Right lobe of liver (tissue), 4 donors: ENCODE results near the gene KLHL7.

Experiments
- POLR2A ChIP-seq: fragments of 450-650 bp; IDR thresholded peaks from one replicate; pipeline ENCODE4 v1.6.1; 2017; ENCODE audit warnings: antibody characterized with exemption, mild to moderate bottlenecking
- TF ChIP-seq, protein P1 (sequence below), 4 donors: fragments of 200-600 bp in 3 of 4; fragments of 450-650 bp in 1 of 4; IDR thresholded peaks; one replicate each; pipeline versions ENCODE4 v1.5.1 to v1.8.0; 2016 to 2022; ENCODE audit warnings: antibody characterized with exemption in 4 of 4, mild to moderate bottlenecking in 2 of 4
- donor health status: DM: no; HTN: no; CAD: no.
- donor health status: DM: no; HTN: no; CAD: no.
- donor health status: DM: no; HTN: yes; CAD: no.

- TF ChIP-seq, protein P1, sequence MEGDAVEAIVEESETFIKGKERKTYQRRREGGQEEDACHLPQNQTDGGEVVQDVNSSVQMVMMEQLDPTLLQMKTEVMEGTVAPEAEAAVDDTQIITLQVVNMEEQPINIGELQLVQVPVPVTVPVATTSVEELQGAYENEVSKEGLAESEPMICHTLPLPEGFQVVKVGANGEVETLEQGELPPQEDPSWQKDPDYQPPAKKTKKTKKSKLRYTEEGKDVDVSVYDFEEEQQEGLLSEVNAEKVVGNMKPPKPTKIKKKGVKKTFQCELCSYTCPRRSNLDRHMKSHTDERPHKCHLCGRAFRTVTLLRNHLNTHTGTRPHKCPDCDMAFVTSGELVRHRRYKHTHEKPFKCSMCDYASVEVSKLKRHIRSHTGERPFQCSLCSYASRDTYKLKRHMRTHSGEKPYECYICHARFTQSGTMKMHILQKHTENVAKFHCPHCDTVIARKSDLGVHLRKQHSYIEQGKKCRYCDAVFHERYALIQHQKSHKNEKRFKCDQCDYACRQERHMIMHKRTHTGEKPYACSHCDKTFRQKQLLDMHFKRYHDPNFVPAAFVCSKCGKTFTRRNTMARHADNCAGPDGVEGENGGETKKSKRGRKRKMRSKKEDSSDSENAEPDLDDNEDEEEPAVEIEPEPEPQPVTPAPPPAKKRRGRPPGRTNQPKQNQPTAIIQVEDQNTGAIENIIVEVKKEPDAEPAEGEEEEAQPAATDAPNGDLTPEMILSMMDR (IDR thresholded peaks at IDR 0.05), result no peak
- TF ChIP-seq POLR2A, result no peak
These were observed 30.9 kb upstream of the KLHL7 start for GRCh38 chr7:23074443-23075261.
